GM12878 (cell line): ENCODE data around the gene CARM1. TPM values are rescaled to one million over a fixed set of nuclear protein-coding genes. Genes with fewer than 3 reads are reported as not detected.

Experiments
- ATAC-seq: fragments of 200-7000 bp; cut with Tn5 transposase; 3 replicates; pipeline ENCODE4 v1.9.1; 2020; ENCODE audit warnings: mild to moderate bottlenecking, moderate library complexity
- BruUV-seq: library from RNA; stranded (reverse); fragments of 400-500 nt; replicated peaks from 2 replicates; lab custom pipeline; 2021; lab: Mats Ljungman, UMichigan
- CTCF ChIA-PET: fragments of 300-600 bp; sonication (Branson Sonifier 250); formaldehyde crosslinking; extraction: SDS; loops from one replicate; lab custom pipeline; 2021; ENCODE audit warnings: inconsistent platforms; lab: Yijun Ruan, JAX
- POLR2A ChIA-PET: fragments of 350-600 bp; formaldehyde crosslinking; extraction: SDS; loops from one replicate; lab custom pipeline; 2021; ENCODE audit warnings: inconsistent platforms; lab: Charles Lee
- RAD21 ChIA-PET: fragments of 300-600 bp; sonication (Branson Sonifier 250); formaldehyde crosslinking; loops from one replicate; lab custom pipeline; 2023; ENCODE audit warnings: antibody characterized with exemption; ENCODE audit not compliant: unreplicated experiment; lab: Charles Lee
- SMC1A ChIA-PET: fragments of 300-600 bp; sonication (Branson Sonifier 250); formaldehyde crosslinking; loops from one replicate; lab custom pipeline; 2023; ENCODE audit not compliant: unreplicated experiment, uncharacterized antibody; lab: Charles Lee
- DNase-seq: peaks from one replicate; pipeline ENCODE4 v3.0.0-alpha.2; 2011; ENCODE audit warnings: low read depth, low spot score
- FAIRE-seq: peaks from 3 replicates; lab custom pipeline; 2011; peaks lifted over from hg19 to GRCh38; lab: Jason Lieb, UNC
- H2AFZ ChIP-seq: 2 replicates; pipeline ENCODE4 v1.6.0; 2011; ENCODE audit warnings: low read depth, low read length, control low read depth; ENCODE audit not compliant: control insufficient read depth
- H3K27ac ChIP-seq: 2 replicates; pipeline ENCODE4 v1.5.1; 2011; ENCODE audit warnings: control low read depth; ENCODE audit not compliant: control insufficient read depth, insufficient read depth
- H3K27me3 ChIP-seq, 2 experiments: replicated peaks in 1 of 2; 2 replicates each; pipeline versions ENCODE4 v1.6.0 to v1.6.1; 2011; ENCODE audit warnings: low read length in 1 of 2; ENCODE audit not compliant: control insufficient read depth in 2 of 2, insufficient read depth in 2 of 2
- H3K36me3 ChIP-seq, 2 experiments: 2 replicates each; pipeline ENCODE4 v1.5.1; 2011; ENCODE audit warnings: low read length in 1 of 2; ENCODE audit not compliant: control insufficient read depth in 2 of 2, insufficient read depth in 2 of 2
- H3K4me1 ChIP-seq: 2 replicates; pipeline ENCODE4 v1.6.1; 2011; ENCODE audit warnings: mild to moderate bottlenecking, low read length, moderate library complexity, mixed read lengths; ENCODE audit not compliant: control insufficient read depth, insufficient read depth
- H3K4me2 ChIP-seq: 2 replicates; pipeline ENCODE4 v1.6.0; 2011; ENCODE audit warnings: control low read depth; ENCODE audit not compliant: control insufficient read depth, insufficient read depth
- H3K4me3 ChIP-seq: fragments of 200-600 bp; sonication (generic); 2 replicates; pipeline ENCODE4 v1.5.1; 2016
- H3K79me2 ChIP-seq: 2 replicates; pipeline ENCODE4 v1.6.0; 2011; ENCODE audit warnings: low read length; ENCODE audit not compliant: control insufficient read depth, insufficient read depth
- H3K9ac ChIP-seq: 2 replicates; pipeline ENCODE4 v1.8.0; 2011; ENCODE audit warnings: low read length, control low read depth, mixed read lengths; ENCODE audit not compliant: control insufficient read depth, insufficient read depth
- H3K9me3 ChIP-seq: replicated peaks from 3 replicates; pipeline ENCODE4 v1.5.1; 2011; ENCODE audit warnings: mild to moderate bottlenecking, low read length; ENCODE audit not compliant: control insufficient read depth, insufficient read depth
- H4K20me1 ChIP-seq: 2 replicates; pipeline ENCODE4 v1.6.0; 2011; ENCODE audit not compliant: control insufficient read depth, insufficient read depth
- BHLHE40 ChIP-seq, 2 experiments: fragments of 450-650 bp in 1 of 2; IDR thresholded peaks; 2 replicates each; pipeline ENCODE4 v1.6.1; 2011 to 2017; ENCODE audit warnings: low read depth in 2 of 2, borderline replicate concordance in 1 of 2, improper control_type of control experiment in 1 of 2, low read length in 1 of 2, mild to moderate bottlenecking in 1 of 2
- HDAC2 ChIP-seq: fragments of 200-600 bp; sonication (generic); IDR thresholded peaks from 2 replicates; pipeline ENCODE4 v1.6.1; 2017
- MEF2A ChIP-seq: IDR thresholded peaks from 2 replicates; pipeline ENCODE4 v1.6.1; 2011; ENCODE audit warnings: low read depth, mild to moderate bottlenecking, low read length, moderate library complexity; ENCODE audit not compliant: insufficient read depth
- MXI1 ChIP-seq: fragments of 150-350 bp; IDR thresholded peaks from 2 replicates; pipeline ENCODE4 v1.6.1; 2011; ENCODE audit warnings: low read depth, mild to moderate bottlenecking, inconsistent platforms, low read length, improper control_type of control experiment
- NKRF ChIP-seq: fragments of 450-650 bp; conservative IDR thresholded peaks from 2 replicates; pipeline ENCODE4 v1.6.1; 2017; ENCODE audit warnings: mild to moderate bottlenecking, moderate library complexity
- RELB ChIP-seq: fragments of 450-650 bp; IDR thresholded peaks from 2 replicates; pipeline ENCODE4 v1.6.1; 2017; ENCODE audit warnings: low read depth, mild to moderate bottlenecking, moderate library complexity
- TCF3 ChIP-seq: IDR thresholded peaks from 2 replicates; pipeline ENCODE4 v1.6.1; 2012; ENCODE audit warnings: low read depth, mild to moderate bottlenecking, low read length, borderline replicate concordance; ENCODE audit not compliant: insufficient read depth
- TCF7 ChIP-seq: IDR thresholded peaks from 2 replicates; pipeline ENCODE4 v1.6.1; 2014; ENCODE audit warnings: antibody characterized with exemption, borderline replicate concordance
- WGBS: methylation state at CpG from one replicate; pipeline ENCODE4 v1.1.6; 2016; ENCODE audit warnings: low lambda C conversion rate; ENCODE audit not compliant: insufficient replicate concordance, insufficient coverage; ENCODE audit errors: missing lambda C conversion rate; 5-methylcytosine and 5-hydroxymethylcytosine counted together
- in situ Hi-C: fragments of 300-500 bp; cut with MboI; formaldehyde crosslinking; loops from 9 replicates; pipeline ENCODE4 v1.14.3; 2018; ENCODE audit warnings: mixed read lengths
- intact Hi-C: fragments of 100-400 bp; cut with micrococcal nuclease; formaldehyde crosslinking; loops from one replicate; pipeline ENCODE4 v1.14.2; 2022; ENCODE audit not compliant: unreplicated experiment
- polyA plus RNA-seq, 11 experiments: library from polyadenylated mRNA; depleted of rRNA in 4 of 11; unstranded in 6 of 11; stranded (reverse) in 5 of 11; fragments of >200 nt; fragmentation: Nextera tagmentation in 4 of 11; fragmentation: Illumina TruSeq in 1 of 11; extraction: Ambion mirVana in 4 of 11; extraction: Trizol in 1 of 11; gene quantifications; 1 replicate in 1 of 11; 2 replicates in 10 of 11; pipeline versions ENCODE4 v1.2.1 to v1.2.3, GENCODE V29; 2011 to 2016; ENCODE audit warnings: inconsistent platforms in 2 of 11, missing spikeins in 2 of 11, low read depth in 1 of 11
- total RNA-seq, 4 experiments: library from RNA; depleted of rRNA in 3 of 4; stranded (reverse); fragments of >200 nt in 3 of 4; fragmentation: Illumina TruSeq in 1 of 4; extraction: Trizol in 1 of 4; gene quantifications; 2 replicates each; pipeline versions ENCODE4 v1.2.1 to v1.2.3, GENCODE V29; 2013 to 2021

The CARM1 gene
- total and polyA plus RNA-seq, 10 of the 15 experiments (the other 5 are each of a cell fraction or from before 2014, with no cell fraction given) = 0.45 to 116 (median 39.7) TPM

- WGBS = 96% methylated on average over 14 of the region's 14 CpGs
- peaks cover 15 to 40% of the 10 kb centered on the region in 2 experiments; a peak in 3 of 4 replicates for H3K36me3 ChIP-seq
These were observed 36.6 kb downstream of the CARM1 start for GRCh38 chr19:10907925-10908324.

More at GRCh38 chr19:10907925-10908324, 36.6 kb downstream of the CARM1 start:
- FAIRE-seq (no peak), DNase-seq (no peak), ATAC-seq (no peak)
- H2AFZ ChIP-seq = no peak overlapping the region
- H3K27ac ChIP-seq = no peak overlapping the region
- ChIA-PET SMC1A (no interaction called here), POLR2A (interaction anchor here (0.6 kb wide), 1 partner anchor 381 kb away, joined by 7 read pairs; no protein-coding TSS in a partner anchor), CTCF (no interaction called here), RAD21 (no interaction called here)
- no peaks in the 10 kb centered on the region for H3K4me1 ChIP-seq
- peaks cover 2% of the 10 kb centered on the region; the same call in 1 of the 2 replicates for H3K79me2 ChIP-seq
- no peak overlapping the region for H3K9ac ChIP-seq
- H4K20me1 ChIP-seq = no peaks in the 10 kb centered on the region
- BruUV-seq = no TSS peak
- no peak overlapping the region for H3K4me3 ChIP-seq
- no peak for TF ChIP-seq BHLHE40 (IDR thresholded peaks at IDR 0.05; ENCODE audit: borderline replicate concordance in 1 of 2, low read depth in 2 of 2, low read length in 1 of 2)
- no peak for TF ChIP-seq TCF3
- TF ChIP-seq TCF7 = no peak
- TF ChIP-seq HDAC2 = no peak
- TF ChIP-seq RELB = no peak
- TF ChIP-seq MEF2A = no peak
- TF ChIP-seq MXI1 = no peak
- no peak for TF ChIP-seq NKRF
- no peaks in the 10 kb centered on the region for H3K27me3 ChIP-seq
- intact Hi-C loops = no loop called here
- H3K4me2 ChIP-seq = no peak overlapping the region
- H3K9me3 ChIP-seq = no peaks in the 10 kb centered on the region
- in situ Hi-C loops = no loop called here
